Activated T-cell treated with anti-CD3 and anti-CD28 coated beads for 24 hours (primary cell): Measurements from ENCODE around the gene ZNF865.

Experiments used
- DNase-seq: peaks from one replicate; pipeline ENCODE4 v3.0.0-alpha.2; 2020; ENCODE audit warnings: low read depth

The ZNF865 gene

GRCh38 chr19:55659822-55660221 lies 54.4 kb downstream of the ZNF865 start:
- DNase-seq, result no peak

GRCh38 chr19:55660404-55660803 lies 55.0 kb downstream of the ZNF865 start:
- DNase-seq, result no peak

GRCh38 chr19:55660991-55661390 lies 55.5 kb downstream of the ZNF865 start:
- DNase-seq, result no peak

- no peak for DNase-seq
Measured at GRCh38 chr19:55661826-55662225, 56.4 kb downstream of the ZNF865 start.

- no peak for DNase-seq
Measured at GRCh38 chr19:55663846-55664536, 58.5 kb downstream of the ZNF865 start.

GRCh38 chr19:55666343-55667005 lies 61.0 kb downstream of the ZNF865 start:
- DNase-seq, result no peak
